K562 (cell line): ENCODE measurements around the gene C2orf69.

Experiments used
- CBX3 ChIP-seq, 2 experiments: IDR thresholded peaks; 1 replicate in 1 of 2; 2 replicates in 1 of 2; pipeline ENCODE4 v1.6.1; 2012; ENCODE audit warnings: inconsistent platforms in 2 of 2, low read length in 2 of 2, borderline replicate concordance in 1 of 2, control low read depth in 1 of 2
- CHD2 ChIP-seq: IDR thresholded peaks from 2 replicates; pipeline ENCODE4 v1.6.1; 2011; ENCODE audit warnings: low read depth, low read length
- MCM2 ChIP-seq: fragments of 450-650 bp; IDR thresholded peaks from 2 replicates; pipeline ENCODE4 v1.6.1; 2017; ENCODE audit warnings: low read depth, mild to moderate bottlenecking
- NRF1 ChIP-seq, 2 experiments: fragments of 450-650 bp; IDR thresholded peaks in 1 of 2; conservative IDR thresholded peaks in 1 of 2; 2 replicates each; pipeline ENCODE4 v1.6.1; 2014; ENCODE audit warnings: mild to moderate bottlenecking in 2 of 2
- ZNF41 ChIP-seq: fragments of 250-450 bp; sonication (Bioruptor Pico); conservative IDR thresholded peaks from 2 replicates; pipeline ENCODE4 v1.4.0; 2020; ENCODE audit warnings: mild to moderate bottlenecking

DNA sequence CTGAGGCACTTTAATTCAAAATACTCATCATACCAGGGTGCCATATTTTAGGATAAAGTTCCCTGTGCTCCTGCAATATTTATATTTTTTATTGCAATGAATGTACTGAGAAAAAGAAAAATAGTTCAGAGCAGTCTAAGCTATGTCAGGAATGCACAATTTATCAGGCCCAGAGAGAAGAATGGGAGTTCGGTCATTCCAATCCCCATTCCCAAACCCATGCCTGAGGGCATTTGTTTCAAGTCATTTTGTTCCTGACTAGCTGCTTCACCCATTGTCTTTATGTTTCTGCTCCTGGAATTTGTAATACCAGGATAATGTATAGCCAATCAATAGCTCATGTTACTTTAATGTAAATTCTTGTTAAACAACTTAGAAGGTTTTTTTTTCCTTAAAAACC, 35.7 kb upstream of the C2orf69 start:
- TF ChIP-seq CBX3 (IDR thresholded peaks at IDR 0.05; ENCODE audit: borderline replicate concordance in 1 of 2, low read length in 2 of 2) (no peak), NRF1 (conservative IDR thresholded peaks at IDR 0.05 in 1 of 2, IDR thresholded peaks at IDR 0.05 in 1 of 2) (no peak), CHD2 (no peak), MCM2 (no peak), ZNF41 (CRISPR knock-in tag) (no peak)
